GM21367 (cell line): ENCODE results near the gene MYOG.

Experiments
- ATAC-seq: cut with Tn5 transposase; IDR thresholded peaks from one replicate; pipeline ENCODE4 v1.9.1; 2021; ENCODE audit not compliant: unreplicated experiment

The MYOG gene

GRCh38 chr1:203034422-203035110 lies 51.2 kb downstream of the MYOG start:
- no peak for ATAC-seq

GRCh38 chr1:203033917-203034316 lies 51.9 kb downstream of the MYOG start:
- ATAC-seq = no peak

GRCh38 chr1:203033287-203033686 lies 52.5 kb downstream of the MYOG start:
- ATAC-seq = no peak
